ENCODE data around the gene FAM234B.

The FAM234B gene

GRCh38 chr12:13044002-13044905 lies at the start of gene FAM234B:
Gene FAM234B (plus strand): TSS chr12:13044381. CDS start chr12:13044404, 23 bp downstream.
- peak; percentile 60 for DNase-seq (ENCODE audit: low spot score)

GRCh38 chr12:12995088-12995487 lies 49.1 kb upstream of the FAM234B start:
- DNase-seq (ENCODE audit: low spot score) = no peak

GRCh38 chr12:12996209-12996608 lies 48.0 kb upstream of the FAM234B start:
- DNase-seq (ENCODE audit: low spot score) = no peak

GRCh38 chr12:12997156-12997555 lies 47.0 kb upstream of the FAM234B start:
- no peak for DNase-seq (ENCODE audit: low spot score)

DNA sequence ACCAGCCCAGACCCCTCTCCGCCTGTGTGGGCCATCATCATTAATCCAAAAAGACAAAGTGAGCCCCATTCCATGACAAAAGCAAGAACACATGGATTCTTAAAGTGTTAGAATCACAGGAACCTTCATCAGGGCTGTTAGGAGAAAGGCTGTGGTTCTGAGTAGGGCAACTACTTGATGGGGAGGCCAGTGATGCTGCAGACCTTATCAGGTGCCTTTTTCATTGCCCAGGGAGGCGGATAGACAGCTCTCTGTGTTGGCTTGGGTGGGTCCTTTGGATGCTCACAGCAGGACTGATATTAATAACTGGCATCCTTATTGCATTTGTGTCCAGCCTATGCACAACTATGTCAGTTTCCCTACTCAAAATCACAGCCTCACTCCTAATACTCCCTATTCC lies 46.4 kb upstream of the FAM234B start:
- no peak for DNase-seq (ENCODE audit: low spot score)

DNA sequence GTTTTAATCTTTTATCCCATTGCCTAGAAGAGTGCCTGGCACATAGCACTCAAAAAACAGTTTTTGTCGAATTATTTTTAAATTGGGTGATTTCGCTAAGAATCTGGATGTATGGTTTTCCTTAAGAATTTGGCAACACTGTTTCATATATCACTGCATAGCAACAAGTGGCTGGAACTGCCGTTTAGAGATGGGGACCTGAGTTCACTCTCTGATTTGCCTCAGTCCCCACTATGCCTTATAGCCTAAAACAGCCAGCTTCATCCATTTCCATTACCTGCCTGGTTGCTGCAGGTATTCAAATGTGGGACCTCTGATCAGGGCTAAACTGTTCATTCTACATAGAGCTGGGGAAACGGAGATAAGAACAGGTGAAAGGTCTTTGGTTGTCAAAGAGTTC lies 45.9 kb upstream of the FAM234B start:
- DNase-seq (ENCODE audit: low spot score) = no peak

GRCh38 chr12:12999271-12999958 lies 44.8 kb upstream of the FAM234B start:
- DNase-seq (ENCODE audit: low spot score) = peak; percentile 16

GRCh38 chr12:12999959-13000615 lies 44.1 kb upstream of the FAM234B start, which contains the start of gene HEBP1:
Gene HEBP1 (minus strand): TSS chr12:13000265. CDS start chr12:13000114, 151 bp downstream.
- peak; percentile 85 for DNase-seq (ENCODE audit: low spot score)

DNA sequence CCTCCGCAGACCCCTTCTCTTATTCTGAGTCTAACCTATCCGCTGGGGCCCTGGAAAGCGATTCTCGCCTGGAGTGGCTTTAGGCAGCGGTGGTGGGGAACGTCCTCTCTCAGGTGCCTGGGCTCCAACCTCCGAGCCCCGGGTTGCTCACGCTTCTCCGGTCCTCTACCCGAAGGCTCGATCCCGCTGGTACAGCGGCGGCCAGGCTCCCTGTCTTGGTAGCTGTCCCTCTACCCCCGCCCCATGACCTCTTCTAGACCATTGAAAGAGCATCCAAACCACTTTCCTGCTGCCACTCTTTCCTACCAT lies 43.6 kb upstream of the FAM234B start:
- peak; percentile 44 for DNase-seq (ENCODE audit: low spot score)

- peak; percentile 60 for DNase-seq (ENCODE audit: low spot score)
Observed at GRCh38 chr12:13000925-13001774, 43.0 kb upstream of the FAM234B start.

GRCh38 chr12:13001775-13002040 lies 42.5 kb upstream of the FAM234B start:
- no peak for DNase-seq (ENCODE audit: low spot score)

DNA sequence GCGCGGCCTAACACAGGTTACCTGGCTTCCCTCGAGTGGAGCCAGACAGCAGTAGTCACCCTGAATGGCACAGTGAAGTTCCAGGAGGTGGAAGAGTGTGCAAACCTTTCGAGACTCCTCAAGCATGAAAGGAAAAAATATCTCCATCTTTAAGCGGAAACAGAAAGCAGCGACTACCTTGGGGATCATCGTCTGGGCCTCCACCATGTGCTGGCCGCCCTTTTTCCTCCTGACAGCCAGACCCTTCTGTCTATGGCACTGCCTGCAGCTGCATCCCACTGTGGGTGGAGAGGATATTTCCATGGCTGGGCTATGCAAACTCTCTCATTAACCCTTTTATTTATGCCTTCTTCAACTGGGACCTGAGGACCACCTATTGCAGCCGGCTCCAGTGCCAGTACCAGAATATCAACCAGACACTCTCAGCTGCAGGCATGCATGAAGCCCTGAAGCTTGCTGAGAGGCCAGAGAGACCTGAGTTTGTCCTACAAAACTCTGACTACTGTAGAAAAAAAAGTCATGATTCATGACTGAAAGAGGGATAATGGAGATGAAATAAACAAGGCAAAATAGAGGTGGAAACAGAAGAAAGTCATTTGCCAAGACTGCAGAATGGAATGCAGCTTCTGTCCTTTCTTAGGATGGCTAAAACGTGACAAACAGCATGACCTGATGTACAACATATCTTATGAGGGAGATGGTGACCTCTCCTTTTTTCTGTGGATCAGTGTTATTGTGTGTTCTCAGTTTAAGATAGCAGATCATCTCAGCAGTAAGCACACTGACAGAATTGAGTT lies 41.7 kb upstream of the FAM234B start:
- DNase-seq (ENCODE audit: low spot score) = no peak

- DNase-seq (ENCODE audit: low spot score) = no peak
Observed at GRCh38 chr12:13004361-13004760, 39.8 kb upstream of the FAM234B start.

GRCh38 chr12:13004986-13005385 lies 39.2 kb upstream of the FAM234B start:
- no peak for DNase-seq (ENCODE audit: low spot score)

DNA sequence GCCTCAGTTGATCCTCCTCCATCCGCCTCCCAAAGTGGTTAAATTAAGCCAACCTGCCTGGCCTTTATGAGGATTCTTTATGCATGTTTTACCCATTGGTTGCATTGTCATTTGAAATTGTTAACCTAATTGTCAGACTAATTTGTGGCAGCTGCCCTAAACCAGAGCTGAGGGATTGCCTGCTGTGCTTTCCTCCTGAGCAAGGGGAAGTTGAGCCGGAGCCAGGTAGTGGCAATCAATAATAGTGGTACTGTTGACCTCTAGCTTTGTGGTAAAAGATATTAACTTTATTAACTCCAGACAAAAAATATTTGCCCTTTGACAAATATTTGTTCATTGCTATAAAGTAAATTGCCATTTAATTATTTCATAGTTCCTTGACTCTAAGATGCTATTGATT lies 38.5 kb upstream of the FAM234B start:
- DNase-seq (ENCODE audit: low spot score) = no peak

- no peak for DNase-seq (ENCODE audit: low spot score)
Observed at GRCh38 chr12:13007496-13008233, 36.5 kb upstream of the FAM234B start.

DNA sequence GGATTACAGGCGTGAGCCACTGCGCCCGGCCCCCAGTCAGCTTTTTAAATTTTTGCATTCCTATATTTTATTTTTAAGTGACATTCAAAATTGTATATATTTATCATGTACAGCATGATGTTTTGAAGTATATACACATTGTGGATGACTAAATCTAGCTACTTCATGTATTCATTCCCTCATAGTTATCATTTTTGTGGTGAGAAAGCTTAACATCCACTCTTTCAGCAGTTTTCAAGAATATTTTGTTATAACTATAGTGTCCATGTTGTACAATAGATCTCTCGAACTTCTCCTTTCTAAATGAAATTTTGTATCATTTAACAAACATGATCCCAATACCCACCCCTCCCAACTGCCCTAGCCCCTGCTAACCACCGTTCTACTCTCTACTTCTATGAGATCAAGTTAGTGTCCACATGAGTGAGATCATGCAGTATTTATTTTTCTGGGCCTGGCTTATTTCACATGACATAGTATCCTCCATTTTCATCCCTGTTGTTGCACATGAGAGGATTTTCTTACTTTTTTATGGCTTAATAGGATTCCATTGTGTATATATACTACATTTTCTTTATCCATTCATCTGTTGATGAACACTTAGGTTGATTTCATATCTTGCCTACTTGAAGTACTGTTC lies 35.3 kb upstream of the FAM234B start:
- DNase-seq (ENCODE audit: low spot score) = no peak

GRCh38 chr12:13011098-13011497 lies 33.1 kb upstream of the FAM234B start:
- DNase-seq (ENCODE audit: low spot score) = no peak

DNA sequence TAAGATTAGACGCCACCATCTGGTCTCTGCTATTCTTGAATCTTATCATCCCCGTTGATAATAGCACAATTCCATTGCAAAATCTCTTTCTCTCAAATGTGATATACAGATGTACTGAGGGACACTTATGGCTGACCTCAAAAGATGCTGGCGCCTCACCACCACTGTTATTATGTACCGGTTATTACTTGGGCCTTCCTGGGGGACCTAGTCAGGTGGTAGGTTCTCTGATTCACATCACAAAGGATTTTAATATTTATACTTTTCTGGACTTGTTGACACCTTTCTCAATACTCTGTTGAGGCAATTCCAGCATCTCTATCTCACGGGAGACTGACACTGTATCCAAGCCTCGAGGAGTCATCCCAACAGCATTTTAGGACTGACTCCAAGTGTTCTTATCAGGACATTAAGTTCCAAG lies 21.3 kb upstream of the FAM234B start:
- no peak for DNase-seq (ENCODE audit: low spot score)
